Caki2 (cell line): ENCODE data around the gene HJURP. TPM values are rescaled to one million over a fixed set of nuclear protein-coding genes. Genes with fewer than 3 reads are reported as not detected.

Experiments used
- DNase-seq: peaks from one replicate; pipeline ENCODE4 v3.0.0-alpha.2; 2015; ENCODE audit warnings: low read depth
- in situ Hi-C: cut with HindIII; loops from 2 replicates; pipeline ENCODE4 v1.10.0; 2016; ENCODE audit warnings: low sequenced_read_pairs, low pct_unique_long_range_greater_than_20kb, mixed read lengths
- total RNA-seq: library from RNA; depleted of rRNA; stranded (reverse); fragments of >200 nt; shearing (Covaris generic); gene quantifications from 2 replicates; pipeline ENCODE4 v1.2.3, GENCODE V29; 2014; ENCODE audit warnings: low replicate concordance

Gene HJURP
- total RNA-seq, 1 experiment from 2014 or later = 34.9 TPM

GRCh38 chr2:233803292-233803911 lies 50.9 kb downstream of the HJURP start:
- DNase-seq = no peak
- in situ Hi-C loops = no loop called here

- DNase-seq = no peak
- in situ Hi-C loops = no loop called here
These were observed 52.1 kb downstream of the HJURP start for GRCh38 chr2:233802132-233802815.

GRCh38 chr2:233801357-233802131 lies 52.8 kb downstream of the HJURP start:
- DNase-seq = no peak

GRCh38 chr2:233800208-233800607 lies 54.1 kb downstream of the HJURP start:
- DNase-seq = no peak
- in situ Hi-C loops = no loop called here

More at GRCh38 chr2:233801357-233802131, 52.8 kb downstream of the HJURP start:
- in situ Hi-C loops = no loop called here

DNA sequence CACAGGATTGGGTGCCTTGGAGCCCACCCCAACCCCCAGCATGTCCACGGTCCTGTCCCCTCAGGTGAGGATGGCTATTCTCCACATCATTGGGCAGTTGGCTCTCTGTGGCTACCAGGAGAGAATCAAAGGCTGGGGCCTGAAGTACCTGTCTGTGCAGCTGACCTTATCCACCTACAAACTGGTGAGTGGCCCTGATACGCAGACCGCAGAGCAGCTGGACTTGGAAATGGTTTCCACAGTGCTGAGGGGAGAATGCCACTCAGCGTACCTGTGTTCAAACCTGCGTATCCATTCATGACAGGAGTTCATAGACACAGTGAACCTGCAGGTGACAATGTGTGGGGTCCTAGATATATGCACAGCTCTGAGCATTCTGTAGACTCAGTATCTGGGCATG lies 54.6 kb downstream of the HJURP start:
- in situ Hi-C loops = no loop called here
- DNase-seq = no peak

DNA sequence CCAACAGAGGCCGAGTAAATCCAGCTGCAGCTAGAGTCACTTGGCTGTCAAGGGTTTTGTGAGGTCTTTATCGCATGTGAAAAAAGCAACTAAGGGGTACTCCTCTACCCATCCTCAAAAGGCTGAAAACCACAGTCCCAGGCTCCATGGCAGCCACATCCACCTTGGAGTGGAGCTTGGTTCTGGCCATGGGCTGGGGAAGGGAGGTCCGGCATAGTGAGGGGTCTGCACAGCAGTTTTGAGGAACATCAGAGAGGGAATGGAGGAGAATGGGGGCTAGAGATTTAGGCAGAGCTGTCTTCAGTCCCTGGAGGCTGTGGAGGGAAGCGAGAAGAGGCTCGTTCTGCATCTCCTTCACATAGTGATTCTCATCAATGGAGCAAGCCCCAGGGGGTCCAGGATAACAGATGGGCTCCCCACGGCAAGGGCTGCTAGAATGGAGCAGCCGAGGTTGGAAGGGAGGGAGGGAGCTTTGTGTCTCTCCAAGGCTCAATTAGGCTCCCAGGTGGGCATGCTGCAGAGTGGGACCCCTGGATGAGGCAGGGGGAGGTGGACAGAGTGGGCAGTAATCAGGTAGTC lies 55.2 kb downstream of the HJURP start:
- no peak for DNase-seq
- in situ Hi-C loops = no loop called here

- no peak for DNase-seq
- in situ Hi-C loops = no loop called here
These were observed 55.8 kb downstream of the HJURP start for GRCh38 chr2:233798335-233799086.

DNA sequence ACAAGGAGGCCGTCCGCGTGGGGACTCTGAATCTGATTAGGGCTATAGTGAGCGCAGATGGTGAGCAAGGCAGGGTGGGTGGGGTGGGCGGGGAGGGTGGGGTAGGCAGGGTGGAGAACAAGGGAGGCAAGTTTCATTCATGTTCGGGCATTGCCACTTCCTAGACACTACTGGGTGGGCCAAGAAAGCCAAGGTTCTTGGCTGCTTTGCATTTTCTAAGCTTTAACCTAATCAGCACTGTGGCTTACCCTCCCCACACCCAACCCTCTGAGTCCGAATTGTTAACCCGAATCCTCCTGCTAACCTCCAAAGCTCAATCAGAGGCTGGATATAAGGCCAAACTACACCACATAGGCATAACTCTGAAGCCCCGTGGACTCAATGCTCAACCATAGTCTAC lies 58.1 kb downstream of the HJURP start:
- in situ Hi-C loops = no loop called here
- no peak for DNase-seq

- no peak for DNase-seq
- in situ Hi-C loops = no loop called here
These were observed 58.6 kb downstream of the HJURP start for GRCh38 chr2:233795735-233796171.

- no peak for DNase-seq
- in situ Hi-C loops = no loop called here
These were observed 60.1 kb downstream of the HJURP start for GRCh38 chr2:233794128-233794658.

GRCh38 chr2:233793465-233794127 lies 60.7 kb downstream of the HJURP start:
- in situ Hi-C loops = no loop called here
- DNase-seq = no peak

DNA sequence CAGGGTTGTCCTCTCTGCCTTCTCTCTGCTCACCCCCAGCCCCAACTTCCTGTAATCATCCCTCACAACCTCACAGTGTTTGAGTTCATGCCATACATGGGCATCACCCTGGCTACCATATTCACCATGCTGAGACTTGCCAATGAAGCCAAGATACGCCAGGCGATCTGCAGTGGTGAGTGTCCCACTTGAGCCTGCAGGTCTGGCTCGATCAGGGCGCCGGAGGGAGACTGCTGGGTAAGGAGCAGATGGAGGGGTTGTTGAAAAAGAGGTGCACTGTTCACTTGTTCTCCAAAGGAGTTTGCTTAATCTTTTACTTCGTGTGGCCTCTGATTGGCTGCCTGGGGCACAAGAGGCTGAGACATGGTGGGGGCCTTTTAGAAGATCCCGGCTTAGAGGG lies 61.6 kb downstream of the HJURP start:
- in situ Hi-C loops = no loop called here

GRCh38 chr2:233791883-233792329 lies 62.4 kb downstream of the HJURP start:
- no peak for DNase-seq
- in situ Hi-C loops = no loop called here

More for the DNA sequence above, 61.6 kb downstream of the HJURP start:
- DNase-seq = no peak

- DNase-seq = no peak
- in situ Hi-C loops = no loop called here
These were observed 63.0 kb downstream of the HJURP start for GRCh38 chr2:233791151-233791882.

GRCh38 chr2:233789554-233789953 lies 64.8 kb downstream of the HJURP start:
- in situ Hi-C loops = no loop called here
- DNase-seq = no peak
